GM23338 (cell line): ENCODE results near the gene ZBTB7B. TPM values are rescaled to one million over a fixed set of nuclear protein-coding genes. Genes with fewer than 3 reads are reported as not detected.

ENCODE experiments used
- ATAC-seq: fragments of 200-7000 bp; cut with Tn5 transposase; 3 replicates; pipeline ENCODE4 v1.9.1; 2020
- DNase-seq: peaks from one replicate; pipeline ENCODE4 v3.0.0-alpha.2; 2015; ENCODE audit warnings: low spot score
- H2AFZ ChIP-seq: fragments of 200-600 bp; sonication (generic); 2 replicates; pipeline ENCODE4 v1.8.0; 2016; ENCODE audit warnings: antibody characterized with exemption, mild to moderate bottlenecking, moderate library complexity
- H3F3A ChIP-seq: fragments of 200-600 bp; sonication (generic); replicated peaks from 2 replicates; pipeline ENCODE4 v1.8.0; 2017; ENCODE audit warnings: antibody characterized with exemption, mixed run types, low read depth
- H3K27ac ChIP-seq: fragments of 200-600 bp; sonication (generic); 2 replicates; pipeline ENCODE4 v1.6.1; 2016; ENCODE audit warnings: low read depth
- H3K27me3 ChIP-seq: fragments of 200-600 bp; sonication (generic); 2 replicates; pipeline ENCODE4 v1.8.0; 2016; ENCODE audit warnings: mild to moderate bottlenecking, mixed run types, moderate library complexity; ENCODE audit not compliant: insufficient read depth
- H3K36me3 ChIP-seq: fragments of 200-600 bp; sonication (generic); 2 replicates; pipeline ENCODE4 v1.8.0; 2016; ENCODE audit warnings: mild to moderate bottlenecking; ENCODE audit not compliant: insufficient read depth
- H3K4me1 ChIP-seq: fragments of 200-600 bp; sonication (generic); 2 replicates; pipeline ENCODE4 v1.8.0; 2016; ENCODE audit warnings: mild to moderate bottlenecking, moderate library complexity; ENCODE audit not compliant: insufficient read depth
- H3K4me2 ChIP-seq: fragments of 200-600 bp; sonication (generic); 2 replicates; pipeline ENCODE4 v1.7.1; 2017; ENCODE audit warnings: mixed run types
- H3K4me3 ChIP-seq: fragments of 200-600 bp; sonication (generic); 2 replicates; pipeline ENCODE4 v1.6.1; 2016; ENCODE audit warnings: mixed run types
- H3K79me2 ChIP-seq: fragments of 200-600 bp; sonication (generic); replicated peaks from 2 replicates; pipeline ENCODE4 v1.8.0; 2017; ENCODE audit warnings: mild to moderate bottlenecking; ENCODE audit not compliant: insufficient read depth
- H3K9me2 ChIP-seq: fragments of 200-600 bp; sonication (generic); 2 replicates; pipeline ENCODE4 v1.8.0; 2017; ENCODE audit not compliant: insufficient read depth
- H4K20me1 ChIP-seq: fragments of 200-600 bp; sonication (generic); replicated peaks from 2 replicates; pipeline ENCODE4 v1.8.0; 2017; ENCODE audit warnings: mild to moderate bottlenecking; ENCODE audit not compliant: insufficient read depth
- H3K27ac Mint-ChIP-seq: 2 replicates; pipeline ENCODE4 v1.8.0; 2020; ENCODE audit warnings: inconsistent platforms, mild to moderate bottlenecking, moderate library complexity, mixed read lengths
- H3K27me3 Mint-ChIP-seq: 3 replicates; pipeline ENCODE4 v1.8.0; 2022; ENCODE audit warnings: low read depth, mild to moderate bottlenecking, moderate library complexity, mixed read lengths, inconsistent platforms; ENCODE audit not compliant: insufficient read depth, poor library complexity
- H3K36me3 Mint-ChIP-seq: 3 replicates; pipeline ENCODE4 v1.8.0; 2021; ENCODE audit warnings: low read depth, mild to moderate bottlenecking, inconsistent platforms, moderate library complexity, mixed read lengths
- H3K4me1 Mint-ChIP-seq: 3 replicates; pipeline ENCODE4 v1.8.0; 2020; ENCODE audit warnings: mild to moderate bottlenecking, inconsistent platforms, mixed read lengths
- H3K4me3 Mint-ChIP-seq: 3 replicates; pipeline ENCODE4 v1.8.0; 2021; ENCODE audit warnings: moderate library complexity, mild to moderate bottlenecking, inconsistent platforms, mixed read lengths
- H3K9me3 Mint-ChIP-seq: 3 replicates; pipeline ENCODE4 v1.8.0; 2020; ENCODE audit warnings: moderate library complexity, mild to moderate bottlenecking, inconsistent platforms, mixed read lengths
- CTCF ChIP-seq, 2 experiments: fragments of 200-600 bp in 1 of 2; sonication (generic) in 1 of 2; conservative IDR thresholded peaks; 2 replicates each; pipeline versions ENCODE4 v1.5.1 to v1.6.1; 2016 to 2017; ENCODE audit warnings: antibody characterized with exemption in 2 of 2, low read depth in 2 of 2, mild to moderate bottlenecking in 2 of 2, moderate library complexity in 1 of 2
- ETS1 ChIP-seq: IDR thresholded peaks from 2 replicates; pipeline ENCODE4 v1.6.1; 2016; ENCODE audit warnings: antibody characterized with exemption
- EZH2 ChIP-seq: fragments of 200-600 bp; sonication (generic); IDR thresholded peaks from one replicate; pipeline ENCODE4 v1.8.0; 2017; ENCODE audit warnings: antibody characterized with exemption, mild to moderate bottlenecking, low read depth; ENCODE audit not compliant: unreplicated experiment
- NANOG ChIP-seq: IDR thresholded peaks from 2 replicates; pipeline ENCODE4 v1.6.1; 2016; ENCODE audit warnings: antibody characterized with exemption, borderline replicate concordance
- POLR2AphosphoS5 ChIP-seq: IDR thresholded peaks from 2 replicates; pipeline ENCODE4 v1.6.1; 2016; ENCODE audit warnings: antibody characterized with exemption, low read depth
- polyA plus RNA-seq: library from polyadenylated mRNA; unstranded; fragments of >200 nt; fragmentation: Nextera tagmentation; extraction: Ambion mirVana; gene quantifications from 2 replicates; pipeline ENCODE4 v1.2.1, GENCODE V29; 2016
- total RNA-seq: library from RNA; depleted of rRNA; stranded (reverse); fragments of >200 nt; shearing (Covaris generic); gene quantifications from 2 replicates; pipeline ENCODE4 v1.2.3, GENCODE V29; 2014

The ZBTB7B gene
- total and polyA plus RNA-seq, 2 experiments from 2014 or later, result 3.6 to 32.6 TPM

GRCh38 chr1:155007251-155007828, 4.7 kb downstream of the ZBTB7B start (continued):
- TF ChIP-seq CTCF (conservative IDR thresholded peaks at IDR 0.05; ENCODE audit: low read depth in 2 of 2), result no peak
- no peak for TF ChIP-seq EZH2
- no peak for TF ChIP-seq ETS1

GRCh38 chr1:155008015-155008941, 5.7 kb downstream of the ZBTB7B start:
- peaks cover 12% of the 10 kb centered on the region for H3K36me3 Mint-ChIP-seq
- Histone ChIP-seq H4K20me1 (peaks cover 7% of the 10 kb centered on the region), H2AFZ (no peak overlapping the region), H3K79me2 (peaks cover 44% of the 10 kb centered on the region), H3K36me3 (no peaks in the 10 kb centered on the region), H3K4me1 (peaks cover 51% of the 10 kb centered on the region), H3K27me3 (no peaks in the 10 kb centered on the region), H3K27ac (no peak overlapping the region), H3K4me3 (0 out of 2 replicates have a peak overlapping the region, but pooled peaks have one; percentile 23), H3F3A (peaks cover 6% of the 10 kb centered on the region; the same call in 1 of the 2 replicates), H3K4me2 (peak overlapping the region; percentile 72), H3K9me2 (no peaks in the 10 kb centered on the region)
- no peak overlapping the region for H3K27ac Mint-ChIP-seq
- H3K27me3 Mint-ChIP-seq, result peaks cover 19% of the 10 kb centered on the region
- peaks cover 70% of the 10 kb centered on the region for H3K4me1 Mint-ChIP-seq
- peak; percentile 56 for DNase-seq
- H3K9me3 Mint-ChIP-seq, result no peaks in the 10 kb centered on the region
- no peak for TF ChIP-seq NANOG
- TF ChIP-seq CTCF (conservative IDR thresholded peaks at IDR 0.05; ENCODE audit: low read depth in 2 of 2), result no peak
- TF ChIP-seq POLR2AphosphoS5, result no peak
- no peak for TF ChIP-seq EZH2
- ATAC-seq, result peak; percentile 6
- peak overlapping the region; percentile 26; the same call in 1 of the 3 replicates for H3K4me3 Mint-ChIP-seq
